Right lobe of liver (tissue), 4 donors: ENCODE data around the gene G3BP2.
"Not testable (repeated sequence)": the region's sequence is repeated elsewhere in the genome, so short reads cannot be mapped to it uniquely, and the experiment has no call there.

Experiments used
- POLR2A ChIP-seq: fragments of 450-650 bp; IDR thresholded peaks from one replicate; pipeline ENCODE4 v1.6.1; 2017; ENCODE audit warnings: antibody characterized with exemption, mild to moderate bottlenecking
- TF ChIP-seq, protein P1 (sequence below), 4 donors: fragments of 200-600 bp in 3 of 4; fragments of 450-650 bp in 1 of 4; IDR thresholded peaks; one replicate each; pipeline versions ENCODE4 v1.5.1 to v1.8.0; 2016 to 2022; ENCODE audit warnings: antibody characterized with exemption in 4 of 4, mild to moderate bottlenecking in 2 of 4
- donor health status: DM: no; HTN: no; CAD: no.
- donor health status: DM: no; HTN: no; CAD: no.
- donor health status: DM: no; HTN: yes; CAD: no.

DNA sequence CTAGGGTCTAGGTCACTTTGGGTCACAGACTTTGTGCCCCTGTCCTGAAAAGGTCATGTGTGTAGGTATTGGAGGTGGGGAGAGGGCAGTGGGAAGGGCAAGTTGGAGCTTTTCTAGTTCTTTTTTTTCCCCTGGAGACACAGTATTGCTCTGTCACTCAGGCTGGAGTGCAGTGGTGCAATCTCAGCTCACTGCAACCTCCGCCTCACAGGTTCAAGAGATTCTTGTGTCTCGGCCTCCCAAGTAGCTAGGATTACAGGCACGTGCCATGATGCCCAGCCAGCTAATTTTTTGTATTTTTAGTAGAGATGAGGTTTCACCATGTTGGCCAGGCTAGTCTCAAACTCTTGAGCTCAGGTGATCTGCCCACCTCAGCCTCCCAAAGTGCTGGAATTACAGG, 42.8 kb upstream of the G3BP2 start:
- TF ChIP-seq, protein P1, sequence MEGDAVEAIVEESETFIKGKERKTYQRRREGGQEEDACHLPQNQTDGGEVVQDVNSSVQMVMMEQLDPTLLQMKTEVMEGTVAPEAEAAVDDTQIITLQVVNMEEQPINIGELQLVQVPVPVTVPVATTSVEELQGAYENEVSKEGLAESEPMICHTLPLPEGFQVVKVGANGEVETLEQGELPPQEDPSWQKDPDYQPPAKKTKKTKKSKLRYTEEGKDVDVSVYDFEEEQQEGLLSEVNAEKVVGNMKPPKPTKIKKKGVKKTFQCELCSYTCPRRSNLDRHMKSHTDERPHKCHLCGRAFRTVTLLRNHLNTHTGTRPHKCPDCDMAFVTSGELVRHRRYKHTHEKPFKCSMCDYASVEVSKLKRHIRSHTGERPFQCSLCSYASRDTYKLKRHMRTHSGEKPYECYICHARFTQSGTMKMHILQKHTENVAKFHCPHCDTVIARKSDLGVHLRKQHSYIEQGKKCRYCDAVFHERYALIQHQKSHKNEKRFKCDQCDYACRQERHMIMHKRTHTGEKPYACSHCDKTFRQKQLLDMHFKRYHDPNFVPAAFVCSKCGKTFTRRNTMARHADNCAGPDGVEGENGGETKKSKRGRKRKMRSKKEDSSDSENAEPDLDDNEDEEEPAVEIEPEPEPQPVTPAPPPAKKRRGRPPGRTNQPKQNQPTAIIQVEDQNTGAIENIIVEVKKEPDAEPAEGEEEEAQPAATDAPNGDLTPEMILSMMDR (IDR thresholded peaks at IDR 0.05), result not testable (repeated sequence)
- TF ChIP-seq POLR2A, result not testable (repeated sequence)
